D721Med (cell line): ENCODE data around the gene KSR1.

Experiments
- DNase-seq: peaks from one replicate; pipeline ENCODE4 v3.0.0; 2011; ENCODE audit warnings: low spot score; ENCODE audit not compliant: insufficient read length
- FAIRE-seq: peaks from 2 replicates; lab custom pipeline; 2011; peaks lifted over from hg19 to GRCh38; lab: Jason Lieb, UNC
- CTCF ChIP-seq: IDR thresholded peaks from 2 replicates; pipeline ENCODE4 v1.5.1; 2012; ENCODE audit warnings: mild to moderate bottlenecking, control low read depth; ENCODE audit not compliant: insufficient read depth; ENCODE audit errors: missing control alignments

Gene KSR1

GRCh38 chr17:27575096-27575911 lies 119.1 kb downstream of the KSR1 start:
- FAIRE-seq (no peak), DNase-seq (no peak)
- TF ChIP-seq CTCF, result no peak

- no peak for DNase-seq
- FAIRE-seq, result no peak
- TF ChIP-seq CTCF, result no peak
Measured at GRCh38 chr17:27575912-27576252, 119.6 kb downstream of the KSR1 start.

GRCh38 chr17:27576477-27577083 lies 120.3 kb downstream of the KSR1 start:
- FAIRE-seq (no peak), DNase-seq (no peak)
- no peak for TF ChIP-seq CTCF

GRCh38 chr17:27577121-27577761 lies 121.0 kb downstream of the KSR1 start:
- no peak for DNase-seq
- no peak for FAIRE-seq
- TF ChIP-seq CTCF, result no peak

GRCh38 chr17:27577884-27578717 lies 121.9 kb downstream of the KSR1 start:
- peak; percentile 66 for FAIRE-seq
- no peak for TF ChIP-seq CTCF
- peak; percentile 84 for DNase-seq

GRCh38 chr17:27578718-27579085 lies 122.5 kb downstream of the KSR1 start:
- FAIRE-seq (no peak), DNase-seq (no peak)
- TF ChIP-seq CTCF, result no peak
